Measurements from ENCODE around the gene TRPV4. TPM values are rescaled to one million over a fixed set of nuclear protein-coding genes. Genes with fewer than 3 reads are reported as not detected.

The TRPV4 gene
- total and polyA plus RNA-seq, 10 of the 15 experiments (the other 5 are each of a cell fraction or from before 2014, with no cell fraction given): not detected

DNA sequence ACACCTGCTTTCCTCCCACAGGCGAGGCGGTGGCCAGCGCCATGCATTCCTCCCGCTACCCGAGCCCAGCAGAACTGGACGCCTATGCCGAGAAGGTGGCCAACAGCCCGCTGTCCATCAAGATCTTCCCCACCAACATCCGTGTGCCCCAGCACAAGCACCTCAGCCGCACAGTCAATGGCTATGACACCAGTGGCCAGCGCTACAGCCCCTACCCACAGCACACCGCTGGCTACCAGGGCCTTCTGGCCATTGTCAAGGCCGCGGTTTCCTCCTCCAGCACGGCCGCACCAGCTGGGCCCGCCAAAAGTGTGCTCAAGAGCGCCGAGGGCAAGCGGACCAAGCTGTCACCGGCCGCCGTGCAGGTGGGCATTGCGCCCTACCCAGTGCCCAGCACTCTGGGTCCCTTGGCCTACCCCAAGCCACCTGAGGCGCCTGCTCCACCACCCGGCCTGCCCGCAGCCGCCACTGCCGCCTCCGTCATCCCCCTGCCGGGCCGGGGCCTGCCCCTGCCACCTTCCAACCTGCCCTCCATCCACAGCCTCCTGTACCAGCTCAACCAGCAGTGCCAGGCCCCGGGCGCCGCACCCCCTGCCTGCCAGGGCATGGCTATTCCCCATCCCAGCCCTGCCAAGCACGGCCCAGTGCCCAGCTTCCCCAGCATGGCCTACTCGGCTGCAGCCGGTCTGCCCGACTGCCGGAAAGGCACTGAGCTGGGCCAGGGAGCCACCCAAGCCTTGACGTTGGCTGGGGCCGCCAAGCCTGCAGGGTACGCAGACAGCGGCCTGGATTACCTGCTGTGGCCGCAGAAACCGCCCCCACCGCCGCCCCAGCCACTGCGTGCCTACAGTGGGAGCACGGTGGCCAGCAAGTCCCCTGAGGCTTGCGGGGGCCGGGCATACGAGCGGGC lies 65.0 kb downstream of the TRPV4 start (continued):
- TF ChIP-seq TCF3 (IDR thresholded peaks at IDR 0.05; ENCODE audit: borderline replicate concordance, insufficient read depth, low read depth, low read length) (no peak), ZNF592 (IDR thresholded peaks at IDR 0.05) (no peak), ETV6 (conservative IDR thresholded peaks at IDR 0.05 in 1 of 2, IDR thresholded peaks at IDR 0.05 in 1 of 2; ENCODE audit: borderline replicate concordance in 1 of 2, low read depth in 1 of 2) (no peak), NR2F1 (conservative IDR thresholded peaks at IDR 0.05) (no peak), HDAC2 (IDR thresholded peaks at IDR 0.05) (no peak)

- H3K36me3 ChIP-seq (ENCODE audit: control insufficient read depth in 2 of 2, insufficient read depth in 2 of 2, low read length in 1 of 2): no peaks in the 10 kb centered on the region
- no peaks in the 10 kb centered on the region for H3K27me3 ChIP-seq (replicated peaks in 1 of 2; ENCODE audit: control insufficient read depth in 2 of 2, insufficient read depth in 2 of 2, low read length in 1 of 2)
- RAD21 ChIA-PET (ENCODE audit: unreplicated experiment): no interaction called here
- intact Hi-C loops (cut with micrococcal nuclease; ENCODE audit: unreplicated experiment) (no loop called here), in situ Hi-C loops (cut with MboI) (no loop called here)
- H4K20me1 ChIP-seq (ENCODE audit: control insufficient read depth, insufficient read depth): no peaks in the 10 kb centered on the region
- no peaks in the 10 kb centered on the region; the same call in 2 of the 3 replicates for H3K9me3 ChIP-seq (replicated peaks; ENCODE audit: control insufficient read depth, insufficient read depth, low read length)
- no peaks in the 10 kb centered on the region for H3K79me2 ChIP-seq (ENCODE audit: control insufficient read depth, insufficient read depth, low read length)
- CTCF ChIA-PET: interaction anchor here (1.3 kb wide), 1 partner anchor 10 kb away, joined by 3 read pairs; no protein-coding TSS in a partner anchor
- no TSS peak for BruUV-seq (replicated peaks)
- H3K4me3 ChIP-seq: no peak overlapping the region
- DNase-seq (ENCODE audit: low read depth, low spot score) (no peak), FAIRE-seq (no peak), ATAC-seq (no peak)
- no peak overlapping the region for H2AFZ ChIP-seq (ENCODE audit: control insufficient read depth, low read depth, low read length)
- H3K9ac ChIP-seq (ENCODE audit: control insufficient read depth, insufficient read depth, low read length): no peak overlapping the region
- H3K27ac ChIP-seq (ENCODE audit: control insufficient read depth, insufficient read depth): no peak overlapping the region
- H3K4me1 ChIP-seq (ENCODE audit: control insufficient read depth, insufficient read depth, low read length): no peaks in the 10 kb centered on the region
- 48% methylated on average over 4 of the region's 4 CpGs for WGBS (ENCODE audit: insufficient coverage, insufficient replicate concordance, low lambda C conversion rate, missing lambda C conversion rate)
- no peak overlapping the region for H3K4me2 ChIP-seq (ENCODE audit: control insufficient read depth, insufficient read depth)
- SMC1A ChIA-PET (ENCODE audit: uncharacterized antibody, unreplicated experiment): no interaction called here
- POLR2A ChIA-PET: no interaction called here
- no peak for TF ChIP-seq ZSCAN29 (IDR thresholded peaks at IDR 0.05)
- TF ChIP-seq SKIL (IDR thresholded peaks at IDR 0.05; ENCODE audit: low read depth, poor library complexity, severe bottlenecking): no peak
- no peak for TF ChIP-seq SIN3A (IDR thresholded peaks at IDR 0.05; ENCODE audit: low read depth, low read length)
- no peak for TF ChIP-seq ZNF384 (IDR thresholded peaks at IDR 0.05; ENCODE audit: borderline replicate concordance, low read depth, low read length)
- TF ChIP-seq LARP7 (IDR thresholded peaks at IDR 0.05): no peak
- TF ChIP-seq, protein P1, sequence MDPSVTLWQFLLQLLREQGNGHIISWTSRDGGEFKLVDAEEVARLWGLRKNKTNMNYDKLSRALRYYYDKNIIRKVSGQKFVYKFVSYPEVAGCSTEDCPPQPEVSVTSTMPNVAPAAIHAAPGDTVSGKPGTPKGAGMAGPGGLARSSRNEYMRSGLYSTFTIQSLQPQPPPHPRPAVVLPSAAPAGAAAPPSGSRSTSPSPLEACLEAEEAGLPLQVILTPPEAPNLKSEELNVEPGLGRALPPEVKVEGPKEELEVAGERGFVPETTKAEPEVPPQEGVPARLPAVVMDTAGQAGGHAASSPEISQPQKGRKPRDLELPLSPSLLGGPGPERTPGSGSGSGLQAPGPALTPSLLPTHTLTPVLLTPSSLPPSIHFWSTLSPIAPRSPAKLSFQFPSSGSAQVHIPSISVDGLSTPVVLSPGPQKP (IDR thresholded peaks at IDR 0.05; ENCODE audit: low read depth, low read length): no peak
- TF ChIP-seq, protein P2, sequence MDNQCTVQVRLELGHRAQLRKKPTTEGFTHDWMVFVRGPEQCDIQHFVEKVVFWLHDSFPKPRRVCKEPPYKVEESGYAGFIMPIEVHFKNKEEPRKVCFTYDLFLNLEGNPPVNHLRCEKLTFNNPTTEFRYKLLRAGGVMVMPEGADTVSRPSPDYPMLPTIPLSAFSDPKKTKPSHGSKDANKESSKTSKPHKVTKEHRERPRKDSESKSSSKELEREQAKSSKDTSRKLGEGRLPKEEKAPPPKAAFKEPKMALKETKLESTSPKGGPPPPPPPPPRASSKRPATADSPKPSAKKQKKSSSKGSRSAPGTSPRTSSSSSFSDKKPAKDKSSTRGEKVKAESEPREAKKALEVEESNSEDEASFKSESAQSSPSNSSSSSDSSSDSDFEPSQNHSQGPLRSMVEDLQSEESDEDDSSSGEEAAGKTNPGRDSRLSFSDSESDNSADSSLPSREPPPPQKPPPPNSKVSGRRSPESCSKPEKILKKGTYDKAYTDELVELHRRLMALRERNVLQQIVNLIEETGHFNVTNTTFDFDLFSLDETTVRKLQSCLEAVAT (IDR thresholded peaks at IDR 0.05): no peak
- no peak for TF ChIP-seq TARDBP (IDR thresholded peaks at IDR 0.05; ENCODE audit: borderline replicate concordance)
Observed at GRCh38 chr12:109767456-109767855, 65.7 kb downstream of the TRPV4 start.

Measured in GM12878 (cell line).